Suprapubic skin (tissue), 3 donors: ENCODE data around the gene NPW.

Experiments used
- EP300 ChIP-seq: sonication (generic); formaldehyde crosslinking; IDR thresholded peaks from one replicate; pipeline ENCODE4 v1.6.1; 2017; ENCODE audit warnings: antibody characterized with exemption
- POLR2A ChIP-seq, 2 donors: fragments of 450-650 bp; IDR thresholded peaks; one replicate each; pipeline ENCODE4 v1.6.1; 2017; ENCODE audit warnings: antibody characterized with exemption in 2 of 2, mild to moderate bottlenecking in 2 of 2, moderate library complexity in 2 of 2
- TF ChIP-seq, protein P1 (sequence below), 2 donors: fragments of 200-600 bp in 1 of 2; fragments of 450-650 bp in 1 of 2; sonication (generic) in 1 of 2; IDR thresholded peaks; one replicate each; pipeline ENCODE4 v1.5.1; 2016 to 2019; ENCODE audit warnings: antibody characterized with exemption in 2 of 2, mild to moderate bottlenecking in 1 of 2, moderate library complexity in 1 of 2

DNA sequence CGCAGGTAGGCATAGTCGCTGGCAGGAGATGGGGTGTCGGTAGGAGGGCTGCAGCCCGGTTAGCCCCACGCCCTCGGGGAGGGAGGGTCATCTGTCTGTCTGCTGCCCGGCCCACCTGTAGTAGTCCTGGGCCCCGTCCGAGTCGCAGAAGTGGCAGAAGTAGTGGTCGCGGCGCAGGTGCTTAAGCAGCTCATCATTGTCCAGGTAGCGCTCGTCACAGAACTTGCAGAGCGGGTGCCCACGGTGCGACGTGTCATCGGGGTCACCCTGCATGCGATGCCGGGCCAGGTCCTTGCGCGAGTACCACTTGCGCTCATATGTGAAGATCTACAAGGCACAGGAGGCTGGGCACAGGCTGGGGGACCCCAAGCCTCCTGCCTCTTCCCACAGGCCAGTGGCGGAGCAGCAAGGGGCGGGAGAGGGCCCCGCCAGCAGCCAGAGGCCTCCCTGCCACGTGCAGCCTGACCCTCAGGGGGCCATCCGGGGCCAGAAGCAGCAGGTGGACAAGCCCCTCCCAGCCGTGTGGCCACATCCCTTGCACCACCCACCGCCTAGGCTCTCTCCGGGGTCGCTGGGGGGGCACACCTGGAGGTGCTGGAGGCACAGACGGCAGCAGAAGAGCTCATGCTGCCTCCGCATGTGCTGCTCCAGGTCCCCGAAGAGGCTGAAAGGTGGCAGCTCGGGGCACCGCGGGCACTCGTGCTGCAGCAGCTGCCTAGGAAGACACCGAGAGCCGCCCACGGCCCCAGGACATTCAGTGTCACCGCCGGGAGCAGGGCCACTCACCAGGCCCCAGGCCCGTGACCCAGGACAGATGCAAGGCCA lies 17.0 kb upstream of the NPW start:
- TF ChIP-seq, protein P1, sequence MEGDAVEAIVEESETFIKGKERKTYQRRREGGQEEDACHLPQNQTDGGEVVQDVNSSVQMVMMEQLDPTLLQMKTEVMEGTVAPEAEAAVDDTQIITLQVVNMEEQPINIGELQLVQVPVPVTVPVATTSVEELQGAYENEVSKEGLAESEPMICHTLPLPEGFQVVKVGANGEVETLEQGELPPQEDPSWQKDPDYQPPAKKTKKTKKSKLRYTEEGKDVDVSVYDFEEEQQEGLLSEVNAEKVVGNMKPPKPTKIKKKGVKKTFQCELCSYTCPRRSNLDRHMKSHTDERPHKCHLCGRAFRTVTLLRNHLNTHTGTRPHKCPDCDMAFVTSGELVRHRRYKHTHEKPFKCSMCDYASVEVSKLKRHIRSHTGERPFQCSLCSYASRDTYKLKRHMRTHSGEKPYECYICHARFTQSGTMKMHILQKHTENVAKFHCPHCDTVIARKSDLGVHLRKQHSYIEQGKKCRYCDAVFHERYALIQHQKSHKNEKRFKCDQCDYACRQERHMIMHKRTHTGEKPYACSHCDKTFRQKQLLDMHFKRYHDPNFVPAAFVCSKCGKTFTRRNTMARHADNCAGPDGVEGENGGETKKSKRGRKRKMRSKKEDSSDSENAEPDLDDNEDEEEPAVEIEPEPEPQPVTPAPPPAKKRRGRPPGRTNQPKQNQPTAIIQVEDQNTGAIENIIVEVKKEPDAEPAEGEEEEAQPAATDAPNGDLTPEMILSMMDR (IDR thresholded peaks at IDR 0.05): no peak
- TF ChIP-seq POLR2A (IDR thresholded peaks at IDR 0.05) (no peak), EP300 (no peak)
